Prostate gland (tissue), 2 donors: ENCODE results near the gene ZNF763.

ENCODE experiments used
- CTCF ChIP-seq, 4 experiments: fragments of 200-600 bp in 2 of 4; fragments of 450-650 bp in 2 of 4; sonication (generic) in 2 of 4; IDR thresholded peaks; 1 replicate in 3 of 4; 2 replicates in 1 of 4; pipeline ENCODE4 v1.5.1; 2016 to 2019; ENCODE audit warnings: antibody characterized with exemption in 4 of 4, mild to moderate bottlenecking in 2 of 4, moderate library complexity in 2 of 4
- POLR2A ChIP-seq: fragments of 450-650 bp; IDR thresholded peaks from one replicate; pipeline ENCODE4 v1.6.1; 2016; ENCODE audit warnings: antibody characterized with exemption, mild to moderate bottlenecking

- no peak for TF ChIP-seq CTCF (IDR thresholded peaks at IDR 0.05)
- TF ChIP-seq POLR2A, result no peak
Observed at GRCh38 chr19:11931051-11931450, 33.8 kb upstream of the ZNF763 start.
